HG02970 (cell line): ENCODE results near the gene PSMD7.
"Not testable (repeated sequence)": the region's sequence is repeated elsewhere in the genome, so short reads cannot be mapped to it uniquely, and the experiment has no call there.

ENCODE experiments used
- ATAC-seq: cut with Tn5 transposase; IDR thresholded peaks from one replicate; pipeline ENCODE4 v1.9.1; 2021; ENCODE audit warnings: mild to moderate bottlenecking, moderate library complexity, moderate number of reproducible peaks; ENCODE audit not compliant: unreplicated experiment, low FRiP score

Gene PSMD7

GRCh38 chr16:74291577-74292208, 4.9 kb upstream of the PSMD7 start:
- no peak for ATAC-seq

GRCh38 chr16:74296104-74296431, 546 bp upstream of the PSMD7 start:
- ATAC-seq = peak; percentile 10

DNA sequence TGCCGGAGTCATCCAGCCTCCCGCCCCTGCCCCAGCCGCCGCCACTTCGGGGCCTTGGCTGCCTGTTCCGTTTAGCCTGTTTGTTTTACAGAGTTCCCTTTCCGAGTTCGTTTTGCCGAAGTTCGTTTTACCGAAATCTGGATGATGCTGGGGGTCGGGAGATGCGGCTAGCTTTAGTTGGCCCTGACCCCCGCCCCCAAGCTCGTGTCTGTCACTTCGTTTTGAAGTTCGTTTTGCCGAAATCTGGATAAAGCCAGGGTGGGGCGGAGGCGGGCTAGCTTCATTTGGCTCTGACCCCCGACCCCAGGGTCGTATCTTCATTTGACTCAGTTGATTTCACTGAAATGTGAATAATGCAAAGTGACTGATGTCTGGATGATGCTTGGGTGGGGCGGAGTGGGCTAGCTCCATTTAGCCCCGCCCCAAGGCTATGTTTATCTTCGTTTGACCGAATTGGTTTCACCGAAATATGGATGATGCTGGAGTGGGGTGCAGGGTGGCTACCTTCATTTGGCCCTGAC, 591 bp downstream of the PSMD7 start:
- no peak for ATAC-seq

- ATAC-seq = no peak
These were observed 1.5 kb downstream of the PSMD7 start for GRCh38 chr16:74298104-74298503.

DNA sequence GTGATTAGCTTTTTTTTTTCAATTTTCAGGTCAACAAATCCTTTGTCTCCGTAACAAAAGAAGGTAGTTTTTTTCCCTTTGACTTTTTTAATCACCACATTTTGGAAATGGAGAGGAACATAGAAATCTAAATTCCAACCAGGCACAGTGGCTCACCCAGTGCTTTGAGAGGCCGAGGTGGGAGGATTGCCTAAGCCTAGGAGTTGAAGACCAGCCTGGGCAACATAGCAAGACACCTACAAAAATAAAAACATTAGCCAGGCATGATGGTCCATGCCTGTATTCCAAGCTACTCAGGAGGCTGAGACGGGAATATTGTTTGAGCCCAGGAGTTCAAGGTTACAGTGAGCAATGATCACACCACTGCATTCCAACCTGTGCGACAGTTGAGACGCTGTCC, 5.7 kb downstream of the PSMD7 start:
- no peak for ATAC-seq

- ATAC-seq = no peak
These were observed 7.7 kb downstream of the PSMD7 start for GRCh38 chr16:74304164-74304834.

DNA sequence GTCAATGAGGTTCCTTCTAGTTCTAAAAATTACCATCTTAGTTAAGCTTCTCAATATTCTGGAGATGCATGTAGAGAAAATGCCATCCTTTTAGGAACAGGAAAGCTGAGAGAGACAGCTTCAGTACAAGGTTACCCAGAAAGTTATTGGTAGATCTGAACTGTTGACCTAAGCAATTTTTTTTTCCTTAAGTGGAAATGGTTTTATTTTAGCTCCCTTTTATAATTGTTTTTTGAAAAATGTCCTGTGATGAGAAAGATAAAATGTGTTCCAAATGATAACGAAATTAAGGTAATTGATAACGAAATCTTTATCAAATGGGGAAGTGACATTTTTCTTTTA, 8.2 kb downstream of the PSMD7 start:
- no peak for ATAC-seq

GRCh38 chr16:74305281-74305680, 8.7 kb downstream of the PSMD7 start:
- no peak for ATAC-seq

- no peak for ATAC-seq
These were observed 9.6 kb downstream of the PSMD7 start for GRCh38 chr16:74305978-74306784.

GRCh38 chr16:74307383-74307782, 10.8 kb downstream of the PSMD7 start:
- no peak for ATAC-seq

DNA sequence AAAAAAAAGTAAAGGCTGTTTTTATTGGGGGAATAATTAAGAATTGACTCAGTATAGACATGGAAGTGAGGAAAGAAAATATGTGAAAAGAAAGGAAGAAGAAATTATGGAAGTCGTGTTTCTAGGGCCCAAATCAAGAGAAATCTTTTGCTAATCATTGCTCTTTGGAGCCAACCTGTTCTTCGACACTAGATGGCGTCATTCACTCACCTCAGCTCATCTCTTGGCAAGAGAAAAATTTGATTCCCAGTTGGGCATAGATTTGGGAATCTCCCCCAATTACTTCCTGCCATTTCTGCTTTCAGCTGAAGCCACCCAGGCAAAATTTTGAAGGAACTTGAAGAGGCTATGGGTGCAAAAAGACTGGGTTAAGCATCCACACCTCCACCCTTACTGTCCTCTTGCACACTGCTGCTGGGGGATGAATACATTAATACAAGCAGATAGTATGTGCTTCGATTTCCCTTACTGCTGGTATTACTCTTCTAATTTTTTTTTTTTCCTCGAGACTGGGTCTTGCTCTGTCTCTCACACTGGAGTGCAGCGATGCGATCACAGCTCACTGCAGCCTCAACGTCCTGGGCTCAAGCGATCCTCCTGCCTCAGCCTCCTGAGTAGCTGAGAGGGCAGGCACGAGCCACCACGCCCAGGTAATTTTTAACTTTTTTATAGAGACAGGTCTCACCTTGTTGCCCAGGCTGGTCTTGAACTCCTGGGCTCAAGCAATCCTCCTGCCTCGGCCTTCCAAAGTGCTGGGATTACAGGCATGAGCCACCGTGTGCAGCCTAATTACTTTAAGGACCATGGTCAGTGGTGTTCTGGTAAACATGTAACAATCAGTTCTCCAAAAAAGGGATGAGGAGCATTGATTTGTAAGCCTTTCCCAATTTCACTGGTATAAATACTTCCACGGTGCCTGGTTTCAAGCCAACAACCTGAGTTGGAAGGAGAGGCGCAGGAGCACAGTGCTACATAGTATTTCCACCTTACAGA, 13.5 kb downstream of the PSMD7 start:
- ATAC-seq = no peak

- ATAC-seq = no peak
These were observed 18.4 kb downstream of the PSMD7 start for GRCh38 chr16:74315059-74315458.

GRCh38 chr16:74320707-74321106, 24.1 kb downstream of the PSMD7 start:
- no peak for ATAC-seq

DNA sequence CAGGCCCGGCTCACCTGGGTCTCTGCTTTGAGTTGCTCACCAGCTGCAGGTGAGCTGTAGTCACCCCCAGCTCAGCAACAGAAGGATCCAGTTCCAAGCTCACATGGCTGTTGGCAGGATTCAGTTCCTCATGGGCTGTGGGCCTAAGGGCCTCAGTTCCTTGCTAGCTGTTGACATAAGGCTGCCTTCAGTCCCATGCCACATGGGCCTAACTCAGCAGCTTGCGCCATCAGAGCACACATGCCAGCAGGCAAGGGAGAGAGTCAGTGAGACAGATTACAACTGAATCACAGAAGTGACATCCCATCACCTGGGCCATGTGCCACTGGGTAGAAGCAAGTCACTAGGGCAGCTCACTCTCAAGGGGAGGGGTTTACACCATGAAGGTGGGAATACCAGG, 24.7 kb downstream of the PSMD7 start:
- no peak for ATAC-seq

- ATAC-seq = no peak
These were observed 25.7 kb downstream of the PSMD7 start for GRCh38 chr16:74322301-74322710.

DNA sequence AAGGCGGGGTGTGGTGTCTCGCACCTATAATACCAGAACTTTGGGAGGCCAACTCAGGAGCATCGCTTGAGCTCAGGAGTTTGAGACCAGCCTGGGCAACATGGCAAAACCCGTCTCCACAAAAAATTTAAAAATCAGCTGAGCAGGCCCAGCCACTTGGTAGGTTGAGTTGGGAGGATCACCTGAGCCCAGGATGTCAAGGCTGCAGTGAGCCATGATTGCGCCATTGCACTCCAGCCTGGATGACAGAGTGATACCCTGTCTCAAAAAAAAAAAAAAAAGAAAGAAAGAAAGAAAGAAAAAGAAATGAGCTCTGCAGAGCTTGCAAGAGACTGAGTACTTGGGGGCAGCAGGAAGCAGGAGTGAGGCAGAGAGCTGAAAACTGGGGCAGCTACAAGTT, 28.2 kb downstream of the PSMD7 start:
- ATAC-seq = not testable (repeated sequence)

DNA sequence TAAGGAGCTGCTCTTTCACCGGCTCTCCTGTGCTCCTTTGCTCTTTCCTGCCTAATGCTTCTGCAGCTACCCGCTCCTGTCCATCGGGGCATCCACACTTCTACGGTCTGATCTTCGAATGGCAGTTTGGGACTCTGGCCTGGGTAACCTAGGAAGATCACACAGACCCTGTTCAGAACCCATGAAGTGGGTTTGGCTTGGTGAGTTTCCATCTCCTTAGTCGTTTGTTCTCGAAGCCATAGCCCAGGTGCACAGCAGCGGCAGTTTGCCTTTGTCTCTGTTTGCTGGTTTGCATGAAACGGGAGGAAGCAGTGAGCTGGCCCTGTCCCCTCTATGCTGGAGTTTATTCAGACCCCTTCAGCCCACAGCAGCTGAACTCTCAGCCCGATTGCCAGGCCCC, 29.0 kb downstream of the PSMD7 start:
- ATAC-seq = no peak

DNA sequence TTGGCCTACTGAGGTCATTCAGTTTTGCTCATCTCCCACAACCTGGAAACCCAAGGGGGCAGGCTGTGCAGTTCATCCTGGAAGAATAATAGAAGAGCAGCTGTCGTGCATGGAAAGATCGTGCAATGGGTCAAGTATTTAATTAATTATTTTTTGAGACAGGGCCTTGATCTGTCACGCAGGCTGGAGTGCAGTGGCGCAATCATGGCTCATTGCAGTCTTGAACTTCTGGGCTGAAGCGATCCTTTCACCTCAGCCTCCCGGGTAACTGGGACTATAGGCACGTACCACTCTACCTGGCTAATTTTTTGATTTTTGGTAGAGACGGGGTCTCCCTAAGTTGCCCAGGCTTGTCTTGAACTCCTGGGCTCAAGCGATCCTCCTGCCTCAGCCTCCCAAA, 31.7 kb downstream of the PSMD7 start:
- not testable (repeated sequence) for ATAC-seq

DNA sequence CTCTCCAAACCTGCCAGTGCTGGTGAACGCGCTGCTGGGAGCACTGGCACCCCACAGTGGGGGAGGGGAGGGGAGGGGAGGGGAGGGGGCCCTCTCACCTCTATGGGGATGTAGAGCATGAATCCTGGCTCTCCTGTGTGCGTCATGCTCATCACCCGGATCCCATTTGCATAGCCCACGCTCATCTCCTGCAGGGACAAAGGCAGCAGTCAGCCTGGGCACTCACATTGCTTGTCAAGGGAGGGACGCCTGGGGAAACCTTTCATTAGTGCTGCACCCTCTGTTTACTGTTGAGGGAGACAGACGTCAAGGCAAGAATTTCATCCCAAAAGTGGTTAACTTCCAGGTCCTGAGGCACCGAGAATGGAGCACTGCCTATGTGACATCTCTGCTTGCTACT, 35.9 kb downstream of the PSMD7 start:
- ATAC-seq = not testable (repeated sequence)

- ATAC-seq = not testable (repeated sequence)
These were observed 40.9 kb downstream of the PSMD7 start for GRCh38 chr16:74337506-74337905.
